HL-60 (cell line): Measurements from ENCODE around the gene CIT.

Experiments
- CTCF ChIP-seq: IDR thresholded peaks from one replicate; pipeline ENCODE4 v1.5.1; 2011; ENCODE audit warnings: low read length, control low read depth, inconsistent platforms; ENCODE audit not compliant: insufficient read depth
- POLR2AphosphoS5 ChIP-seq: IDR thresholded peaks from 2 replicates; pipeline ENCODE4 v1.6.1; 2012; ENCODE audit warnings: low read depth
- REST ChIP-seq: IDR thresholded peaks from 2 replicates; pipeline ENCODE4 v1.6.1; 2012; ENCODE audit warnings: low read depth; ENCODE audit not compliant: insufficient replicate concordance

GRCh38 chr12:119803381-119803791 is 73.7 kb downstream of the CIT start:
- no peak for TF ChIP-seq REST
- no peak for TF ChIP-seq CTCF
- no peak for TF ChIP-seq POLR2AphosphoS5
